Head of caudate nucleus (tissue), 42 donors: ENCODE results near the gene RALA.
"Not testable (repeated sequence)": the region's sequence is repeated elsewhere in the genome, so short reads cannot be mapped to it uniquely, and the experiment has no call there.

Source experiments
- DNase-seq, 42 donors: peaks; one replicate each; pipeline versions ENCODE4 v3.0.0 to v3.0.0-alpha.2; 2020 to 2021; ENCODE audit warnings: mixed read lengths in 7 of 42
- intact Hi-C: fragments of 100-400 bp; cut with DNase I; formaldehyde crosslinking; loops from one replicate; pipeline ENCODE4 v1.15.0; 2022

Gene RALA

DNA sequence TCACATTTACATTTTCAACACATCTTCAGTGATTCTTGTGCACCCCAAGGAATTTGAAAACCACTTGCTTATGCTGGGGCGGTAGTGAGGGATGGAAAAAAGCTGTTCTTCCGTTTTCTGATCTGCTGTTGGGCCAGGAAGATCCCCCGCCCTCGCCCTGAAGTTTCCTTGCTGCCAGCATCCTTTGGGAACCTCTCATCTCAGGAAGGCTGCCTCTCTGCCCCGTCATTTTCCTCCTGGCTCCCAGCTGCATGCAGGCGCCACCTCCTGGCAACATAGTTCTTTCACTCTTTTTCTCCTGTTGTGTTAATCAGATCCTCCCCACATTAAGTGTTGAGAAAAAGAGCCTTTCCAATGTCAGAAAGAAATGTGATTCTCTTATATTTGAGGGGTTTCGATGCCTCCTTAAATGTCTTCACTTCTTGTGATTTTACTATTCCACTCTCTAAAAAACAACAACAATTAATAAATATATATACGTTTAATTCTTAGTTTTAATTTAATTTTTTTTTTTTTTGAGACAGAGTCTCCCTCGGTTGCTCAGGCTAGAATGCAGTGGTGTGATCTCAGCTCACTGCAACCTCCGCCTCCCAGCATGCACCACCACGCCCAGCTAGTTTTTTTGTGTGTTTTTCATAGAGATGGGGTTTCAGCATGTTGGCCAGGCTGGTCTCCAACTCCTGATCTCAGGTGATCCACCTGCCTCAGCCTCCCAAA is 122.9 kb downstream of the RALA start:
- intact Hi-C loops: loop anchor here (5.0 kb wide), 1 partner anchor 164 kb away; no protein-coding TSS in a partner anchor
- DNase-seq: peak; percentile 65 to 93 (median 84)

DNA sequence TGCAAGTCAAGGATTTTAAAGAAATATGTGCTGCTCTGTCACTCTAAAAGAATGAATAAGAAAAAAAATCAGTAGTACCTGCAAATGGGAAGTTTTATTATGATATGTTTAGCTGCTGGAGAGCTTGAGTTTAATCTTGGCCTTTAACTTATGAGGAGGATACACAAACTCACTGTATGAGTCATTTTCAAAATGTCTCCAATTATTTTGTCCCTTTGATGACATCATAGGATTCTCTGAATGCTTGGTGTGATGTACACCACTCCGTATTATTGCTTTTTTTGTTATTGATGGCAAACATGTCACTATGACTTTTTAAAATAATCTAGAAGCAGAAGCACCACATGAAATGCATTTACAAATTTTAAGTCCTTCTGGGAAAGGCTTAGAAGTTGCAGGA is 125.8 kb downstream of the RALA start:
- DNase-seq: no peak
- intact Hi-C loops: loop anchor here (5.0 kb wide), 1 partner anchor 167 kb away; no protein-coding TSS in a partner anchor

DNA sequence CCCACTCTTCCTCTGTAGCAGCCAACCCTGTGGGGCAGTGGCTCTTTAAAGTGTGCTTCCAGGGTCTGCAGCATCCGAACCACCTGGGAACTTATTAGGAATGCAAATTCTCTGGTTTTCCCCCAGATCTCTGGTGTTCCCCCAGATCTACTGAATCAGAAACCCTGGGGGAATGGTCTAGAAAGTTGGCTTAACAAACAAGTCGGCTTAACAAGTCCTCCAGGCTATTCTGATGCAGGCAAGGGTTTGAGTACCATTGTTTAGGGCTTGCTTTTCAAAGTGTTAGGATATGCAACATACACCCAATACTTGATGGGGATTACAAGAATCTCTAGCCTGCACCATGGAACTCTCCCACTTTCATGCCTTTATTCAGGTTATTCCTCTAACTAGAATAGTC is 126.3 kb downstream of the RALA start:
- DNase-seq: no peak
- intact Hi-C loops: loop anchor here (5.0 kb wide), 1 partner anchor 167 kb away; no protein-coding TSS in a partner anchor

DNA sequence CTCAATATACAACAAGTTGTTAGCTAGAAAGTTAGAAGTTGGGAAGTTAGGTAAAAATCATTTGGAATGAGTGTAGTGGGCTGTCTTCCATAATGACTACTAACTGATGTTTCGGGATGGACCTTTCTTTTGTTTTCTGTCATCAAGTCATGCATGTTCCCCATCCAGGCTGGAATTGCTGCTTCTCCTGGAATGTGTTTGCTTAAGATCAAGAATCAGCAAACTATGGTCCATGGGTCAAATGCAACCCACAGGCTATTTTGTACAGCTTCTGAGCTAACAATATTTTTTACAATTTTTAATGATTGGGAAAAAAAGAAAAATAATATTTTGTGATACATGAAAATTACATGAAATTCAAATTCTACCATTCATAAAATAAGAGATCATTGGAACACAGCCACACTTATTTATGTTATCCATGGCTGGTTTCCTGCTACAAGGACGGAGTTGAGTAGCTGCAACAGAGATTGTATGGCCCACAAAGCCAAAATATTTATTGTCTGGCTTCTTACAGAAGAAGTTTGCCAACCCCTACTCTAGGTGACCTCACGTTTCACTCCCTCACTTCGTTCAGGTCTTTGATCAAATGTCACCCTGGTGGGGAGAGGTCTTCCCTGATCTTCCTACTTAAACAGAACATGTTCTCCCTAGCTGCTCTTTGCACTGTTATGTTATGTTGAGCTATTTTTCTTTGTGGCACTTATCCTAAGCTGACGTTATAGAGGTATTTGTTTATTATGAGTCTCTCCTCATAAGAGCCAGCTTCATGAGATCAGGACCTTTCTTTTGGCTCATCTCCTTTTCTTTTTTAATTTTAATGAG is 127.1 kb downstream of the RALA start:
- intact Hi-C loops: no loop called here
- no peak for DNase-seq

DNA sequence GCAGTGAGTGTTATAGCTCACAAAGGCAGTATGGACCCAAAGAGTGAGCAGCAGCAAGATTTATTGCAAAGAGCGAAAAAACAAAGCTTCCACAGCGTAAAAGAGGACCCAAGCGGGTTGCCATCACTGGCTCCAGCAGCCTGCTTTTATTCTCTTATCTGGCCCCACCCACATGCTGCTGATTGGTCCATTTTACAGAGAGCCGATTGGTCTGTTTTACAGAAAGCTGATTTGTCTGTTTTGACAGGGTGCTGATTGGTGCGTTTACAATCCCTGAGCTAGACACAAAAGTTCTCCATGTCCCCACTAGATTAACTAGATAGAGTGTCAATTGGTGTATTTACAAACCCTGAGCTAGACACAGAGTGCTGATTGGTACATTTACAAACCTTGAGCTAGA is 129.9 kb downstream of the RALA start:
- intact Hi-C loops, DNase-seq: not testable (repeated sequence)

DNA sequence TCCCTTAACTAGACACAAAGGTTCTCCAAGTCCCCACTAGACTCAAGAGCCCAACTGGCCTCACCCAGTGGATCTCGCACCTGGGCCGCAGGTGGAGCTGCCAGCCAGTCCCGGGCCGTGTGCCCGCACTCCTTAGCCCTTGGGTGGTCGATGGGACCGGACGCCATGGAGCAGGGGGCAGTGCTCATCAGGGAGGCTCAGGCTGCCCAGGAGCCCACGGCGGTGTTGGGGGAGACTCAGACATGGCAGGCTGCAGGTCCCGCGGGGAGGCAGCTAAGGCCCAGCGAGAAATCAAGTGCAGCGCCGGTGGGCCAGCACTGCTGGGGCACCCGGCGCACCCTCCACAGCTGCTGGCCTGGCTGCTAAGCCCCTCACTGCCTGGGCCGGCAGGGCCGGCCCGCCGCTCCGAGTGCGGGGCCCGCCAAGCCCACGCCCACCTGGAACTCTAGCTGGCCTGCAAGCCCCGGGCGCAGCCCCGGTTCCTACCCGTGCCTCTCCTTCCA is 130.5 kb downstream of the RALA start:
- no peak for DNase-seq

DNA sequence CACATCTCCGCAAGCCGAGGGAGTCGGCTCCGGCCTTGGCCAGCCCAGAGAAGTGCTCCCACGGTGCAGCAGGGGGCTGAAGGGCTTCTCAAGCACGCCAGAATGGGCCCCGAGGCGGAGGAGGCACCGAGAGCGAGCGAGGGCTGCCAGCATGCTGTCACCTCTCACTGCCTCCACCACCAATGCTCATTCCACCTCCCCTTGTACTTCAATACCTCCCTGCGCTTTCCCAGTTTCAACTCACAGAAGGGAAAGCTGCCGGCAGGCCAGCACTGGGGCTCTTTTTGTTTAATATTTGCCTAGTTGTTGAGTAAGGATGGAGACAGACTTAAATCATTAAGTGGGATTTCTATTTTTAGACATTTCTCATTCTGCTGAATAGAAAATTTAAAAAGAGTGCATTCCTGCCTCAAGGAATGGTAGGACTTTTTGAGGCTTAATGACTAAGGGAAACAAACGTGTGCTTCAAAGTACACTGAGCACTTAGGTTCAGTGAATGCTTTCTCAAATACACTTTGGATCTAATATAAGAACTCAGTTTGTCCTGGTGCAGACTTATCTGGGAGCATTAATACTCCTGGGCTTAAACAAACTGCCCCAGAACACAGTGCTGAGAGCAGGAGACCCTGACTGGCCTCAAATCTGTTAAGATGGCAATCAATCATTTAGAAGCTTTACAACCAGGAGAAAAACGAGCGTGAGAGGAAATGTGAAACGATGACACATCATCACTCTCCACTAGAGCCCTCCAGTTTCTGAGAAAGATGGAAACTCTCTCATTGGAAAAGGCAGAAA is 131.2 kb downstream of the RALA start:
- peak in 30 of 42 donors; percentile 6 to 72 (median 38) for DNase-seq
- intact Hi-C loops: no loop called here

More for the DNA sequence above, 130.5 kb downstream of the RALA start:
- intact Hi-C loops: no loop called here

DNA sequence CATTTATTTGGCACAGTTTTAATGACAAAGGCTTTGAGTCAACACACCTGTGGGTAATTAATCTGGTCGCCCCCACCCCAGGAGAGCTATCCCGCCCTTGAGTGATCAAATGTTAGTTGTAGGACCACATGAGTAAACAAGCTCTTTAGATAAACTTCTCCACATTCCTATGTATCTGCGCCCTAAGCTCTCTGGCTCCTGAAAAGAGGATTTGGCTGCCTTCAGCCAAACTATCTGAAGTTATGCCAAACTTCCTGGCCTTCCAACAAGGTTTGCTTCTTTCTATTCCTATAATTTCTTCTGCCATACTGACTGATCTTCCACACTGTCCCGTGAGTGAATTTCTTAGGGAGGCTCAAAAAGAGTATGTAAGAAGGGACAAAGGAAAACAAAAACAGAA is 134.2 kb downstream of the RALA start:
- no peak for DNase-seq
- intact Hi-C loops: no loop called here
